Spleen (tissue), 11 donors: ENCODE results near the gene RASSF1. TPM values are rescaled to one million over a fixed set of nuclear protein-coding genes. Genes with fewer than 3 reads are reported as not detected.

ENCODE experiments used
- DNase-seq: peaks from one replicate; pipeline ENCODE4 v3.0.0-alpha.2; 2020
- H3K27ac ChIP-seq, 8 donors: fragments of 200-600 bp; sonication (generic) in 7 of 8; 1 replicate in 4 of 8; 2 replicates in 4 of 8; pipeline versions ENCODE4 v1.5.0 to v1.8.0; 2016 to 2021; ENCODE audit warnings: inconsistent platforms in 4 of 8, mild to moderate bottlenecking in 4 of 8, moderate library complexity in 1 of 8
- H3K27me3 ChIP-seq, 7 donors: fragments of 200-600 bp; sonication (generic) in 6 of 7; replicated peaks in 1 of 7; 1 replicate in 4 of 7; 2 replicates in 3 of 7; pipeline versions ENCODE4 v1.5.0 to v1.8.0; 2016 to 2021; ENCODE audit warnings: inconsistent platforms in 3 of 7, mild to moderate bottlenecking in 1 of 7
- H3K36me3 ChIP-seq, 6 donors: fragments of 200-600 bp; sonication (generic) in 5 of 6; 1 replicate in 4 of 6; 2 replicates in 2 of 6; pipeline versions ENCODE4 v1.5.0 to v1.8.0; 2016 to 2021; ENCODE audit warnings: inconsistent platforms in 2 of 6
- H3K4me1 ChIP-seq, 6 donors: fragments of 200-600 bp; sonication (generic) in 5 of 6; 1 replicate in 3 of 6; 2 replicates in 3 of 6; pipeline versions ENCODE4 v1.5.0 to v1.8.0; 2016 to 2021; ENCODE audit warnings: inconsistent platforms in 3 of 6
- H3K4me3 ChIP-seq, 8 donors: fragments of 200-600 bp; sonication (generic) in 7 of 8; 1 replicate in 4 of 8; 2 replicates in 4 of 8; pipeline versions ENCODE4 v1.5.0 to v1.8.0; 2016 to 2021; ENCODE audit warnings: inconsistent platforms in 4 of 8, mild to moderate bottlenecking in 4 of 8, moderate library complexity in 2 of 8
- H3K9me3 ChIP-seq, 8 donors: fragments of 200-600 bp; sonication (generic) in 7 of 8; 1 replicate in 4 of 8; 2 replicates in 4 of 8; pipeline versions ENCODE4 v1.5.0 to v1.8.0; 2016 to 2021; ENCODE audit warnings: inconsistent platforms in 4 of 8
- CTCF ChIP-seq, 11 experiments: fragments of 200-600 bp in 7 of 11; fragments of 450-650 bp in 4 of 11; sonication (generic) in 4 of 11; IDR thresholded peaks in 8 of 11; conservative IDR thresholded peaks in 3 of 11; 1 replicate in 7 of 11; 2 replicates in 4 of 11; pipeline versions ENCODE4 v1.4.0 to v1.8.0; 2016 to 2021; ENCODE audit warnings: antibody characterized with exemption in 11 of 11, inconsistent platforms in 4 of 11, mild to moderate bottlenecking in 1 of 11
- POLR2A ChIP-seq, 3 donors: fragments of 450-650 bp; IDR thresholded peaks; one replicate each; pipeline ENCODE4 v1.5.1; 2017; ENCODE audit warnings: antibody characterized with exemption in 3 of 3, mild to moderate bottlenecking in 1 of 3
- POLR2AphosphoS5 ChIP-seq, 3 donors: sonication (generic); formaldehyde crosslinking; IDR thresholded peaks; one replicate each; pipeline ENCODE4 v1.5.1; 2017; ENCODE audit warnings: antibody characterized with exemption in 3 of 3
- WGBS, 5 donors: extraction: QIAGEN DNeasy Blood & Tissue Kit in 3 of 5; methylation state at CpG; one replicate each; pipeline versions ENCODE4 v1.1.5 to v1.1.7; 2013 to 2018; 5-methylcytosine and 5-hydroxymethylcytosine counted together
- intact Hi-C: fragments of 100-400 bp; cut with DNase I; formaldehyde crosslinking; loops from one replicate; pipeline ENCODE4 v1.15.0; 2023; ENCODE audit warnings: low total_unique reads
- polyA plus RNA-seq, 3 donors: library from polyadenylated mRNA; stranded (reverse); fragments of 200-250 nt; gene quantifications; one replicate each; pipeline ENCODE4 v1.2.1, GENCODE V29; 2013
- total RNA-seq, 7 donors: library from RNA; depleted of rRNA in 3 of 7; stranded (reverse); fragments of >200 nt in 3 of 7; fragmentation: NEBNext Ultra II Directional in 4 of 7; extraction: Animal tissue kit (Norgen Biotek cat#: 25700) in 4 of 7; gene quantifications; one replicate each; pipeline versions ENCODE4 v1.1.0 to v1.2.1, GENCODE V29; 2016 to 2021
- donor health status: healthy with polysubstance abuse.
- donor health status: DM: no; HTN: no; CAD: no; lungs with moderate emphysema.
- donor health status: DM: no; HTN: no; CAD: no.
- donor health status: Bipolar disorder and iron deficiency.
- donor health status: healthy.
- donor health status: DM: no; HTN: no; CAD: no.
- donor health status: DM: yes; HTN: yes; CAD: no.

RASSF1 gene
- total and polyA plus RNA-seq, 10 donors: 48.3 to 113 (median 64.7) TPM

DNA sequence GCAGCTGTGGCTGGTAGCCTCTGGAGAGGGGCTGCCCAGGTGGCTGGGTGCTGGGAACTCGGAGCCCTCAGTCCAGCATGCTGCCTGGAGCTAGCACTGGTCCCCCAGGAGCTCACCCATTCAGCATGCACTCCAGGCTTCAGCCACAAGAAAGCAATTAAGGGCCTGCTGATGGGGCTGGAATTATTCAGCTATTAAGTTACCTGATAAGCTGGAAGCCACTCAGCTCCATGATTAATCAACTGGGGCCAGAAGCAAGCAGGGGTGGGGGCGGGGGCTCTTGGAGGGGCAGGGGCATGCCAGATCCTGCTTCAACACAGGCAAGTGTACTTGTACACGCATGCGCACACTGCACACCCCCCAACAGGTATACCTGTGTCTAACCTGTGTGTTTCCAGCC is 40.7 kb upstream of the RASSF1 start:
- no peaks in the 10 kb centered on the region for H3K36me3 ChIP-seq
- peak overlapping the region in 1 of 8 donors; percentile 59 for H3K27ac ChIP-seq
- intact Hi-C loops: no loop called here
- H3K27me3 ChIP-seq: no peaks in the 10 kb centered on the region
- no peaks in the 10 kb centered on the region for H3K9me3 ChIP-seq
- no peak overlapping the region for H3K4me3 ChIP-seq
- H3K4me1 ChIP-seq: peaks cover 0 to 11% (median 2%) of the 10 kb centered on the region in 6 donors
- 80 to 92% (median 87%) methylated on average over 4 of the region's 4 CpGs for WGBS, 5 donors
- TF ChIP-seq POLR2A (IDR thresholded peaks at IDR 0.05): no peak
- no peak for TF ChIP-seq POLR2AphosphoS5 (IDR thresholded peaks at IDR 0.05)
- TF ChIP-seq CTCF (IDR thresholded peaks at IDR 0.05 in 8 of 11, conservative IDR thresholded peaks at IDR 0.05 in 3 of 11): no peak
- no peak for DNase-seq

GRCh38 chr3:50380405-50381085 is 39.9 kb upstream of the RASSF1 start:
- Histone ChIP-seq H3K9me3 (no peaks in the 10 kb centered on the region), H3K36me3 (no peaks in the 10 kb centered on the region), H3K27ac (peak overlapping the region in 1 of 8 donors; percentile 59), H3K27me3 (no peaks in the 10 kb centered on the region), H3K4me1 (peaks cover 0 to 11% (median 2%) of the 10 kb centered on the region in 6 donors), H3K4me3 (no peak overlapping the region)
- WGBS, 5 donors: 85 to 95% (median 91%) methylated on average over 14 to 17 of the region's 17 CpGs
- no peak for DNase-seq
- TF ChIP-seq POLR2A (IDR thresholded peaks at IDR 0.05) (no peak), CTCF (IDR thresholded peaks at IDR 0.05 in 8 of 11, conservative IDR thresholded peaks at IDR 0.05 in 3 of 11) (no peak), POLR2AphosphoS5 (IDR thresholded peaks at IDR 0.05) (no peak)
- intact Hi-C loops: no loop called here

DNA sequence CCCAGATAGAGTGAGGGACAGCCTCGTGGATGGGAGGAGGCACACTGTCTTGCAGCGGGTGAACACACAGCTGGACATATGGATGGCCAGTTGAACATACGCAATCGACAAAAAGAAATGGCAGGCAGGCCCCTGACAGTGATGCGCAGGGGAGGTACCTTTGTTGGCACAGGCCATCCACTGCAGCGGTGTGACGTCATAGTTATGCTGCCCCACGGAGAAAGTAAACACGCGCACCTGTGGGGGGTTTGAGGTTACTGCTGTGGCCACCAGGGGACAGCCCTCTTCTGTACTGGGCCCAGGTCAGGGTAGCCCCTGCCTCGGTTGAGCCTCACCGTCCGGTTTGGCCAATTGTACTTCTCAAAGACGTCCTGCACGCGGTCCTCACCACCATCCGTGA is 38.1 kb upstream of the RASSF1 start:
- no peaks in the 10 kb centered on the region for H3K36me3 ChIP-seq
- TF ChIP-seq POLR2A (IDR thresholded peaks at IDR 0.05): no peak
- no peak for TF ChIP-seq CTCF (IDR thresholded peaks at IDR 0.05 in 8 of 11, conservative IDR thresholded peaks at IDR 0.05 in 3 of 11)
- TF ChIP-seq POLR2AphosphoS5 (IDR thresholded peaks at IDR 0.05): no peak
- intact Hi-C loops: no loop called here
- no peak overlapping the region for H3K27ac ChIP-seq
- H3K4me1 ChIP-seq: peaks cover 0 to 11% (median 2%) of the 10 kb centered on the region in 6 donors
- H3K4me3 ChIP-seq: no peak overlapping the region
- DNase-seq: no peak
- 86 to 95% (median 92%) methylated on average over 14 to 17 of the region's 17 CpGs for WGBS, 5 donors
- H3K9me3 ChIP-seq: no peaks in the 10 kb centered on the region
- H3K27me3 ChIP-seq: no peaks in the 10 kb centered on the region

DNA sequence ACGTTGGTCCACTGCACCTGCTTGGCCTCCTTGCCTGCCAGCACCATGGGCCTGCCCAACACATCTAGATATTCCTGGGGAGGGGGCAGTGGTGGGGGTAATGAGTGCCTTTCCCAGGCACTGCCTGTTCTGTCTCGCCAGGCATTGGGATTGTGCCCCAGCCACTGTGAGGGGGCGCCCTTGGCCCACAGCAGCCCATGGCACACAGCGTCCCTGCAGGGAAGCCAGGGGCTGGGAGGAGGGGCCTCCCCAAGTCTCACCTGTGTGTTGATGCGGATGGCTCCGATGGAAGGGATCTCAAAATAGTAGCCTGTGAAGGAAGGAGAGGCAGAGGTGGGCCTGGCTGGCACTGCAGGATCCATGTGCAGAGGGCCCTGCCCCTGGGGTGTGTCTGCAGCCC is 37.4 kb upstream of the RASSF1 start:
- Histone ChIP-seq H3K27me3 (peaks cover 0 to 2% (median 0%) of the 10 kb centered on the region in 7 donors), H3K4me3 (no peak overlapping the region), H3K36me3 (no peaks in the 10 kb centered on the region), H3K9me3 (no peaks in the 10 kb centered on the region), H3K4me1 (peaks cover 0 to 6% (median under 1%) of the 10 kb centered on the region in 6 donors), H3K27ac (no peak overlapping the region)
- WGBS, 5 donors: 80 to 92% (median 83%) methylated on average over 6 of the region's 6 CpGs
- no peak for DNase-seq
- no peak for TF ChIP-seq POLR2A (IDR thresholded peaks at IDR 0.05)
- TF ChIP-seq CTCF (IDR thresholded peaks at IDR 0.05 in 8 of 11, conservative IDR thresholded peaks at IDR 0.05 in 3 of 11): no peak
- TF ChIP-seq POLR2AphosphoS5 (IDR thresholded peaks at IDR 0.05): no peak
- intact Hi-C loops: no loop called here
